Measurements from ENCODE around the gene EPB41L5.

DNA sequence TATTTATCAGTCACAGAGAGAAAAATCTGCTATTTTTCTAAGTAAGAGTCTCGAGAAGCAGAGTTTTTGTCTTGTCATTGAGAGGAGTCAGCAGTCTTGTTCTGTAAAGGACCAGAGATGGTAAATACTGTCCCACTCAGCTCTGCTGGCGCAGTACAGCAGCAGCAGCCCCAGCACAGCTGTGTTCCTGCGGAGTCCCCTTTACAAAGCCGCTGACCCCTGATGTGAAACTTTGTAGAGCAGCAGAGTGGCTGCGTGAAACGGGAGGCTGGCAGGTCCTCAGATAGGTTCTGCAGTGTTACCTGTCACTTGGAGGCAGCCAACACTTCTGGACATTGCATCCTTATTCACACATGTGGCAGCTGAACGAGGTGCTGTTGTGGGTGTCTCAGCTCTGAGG lies 165.1 kb downstream of the EPB41L5 start:
- TF ChIP-seq CTCF (IDR thresholded peaks at IDR 0.05 in 8 of 11, conservative IDR thresholded peaks at IDR 0.05 in 3 of 11) (no peak), POLR2A (IDR thresholded peaks at IDR 0.05) (no peak)

Data from spleen (tissue), 7 donors.